Lower leg skin (tissue), 3 donors: ENCODE measurements around the gene UBASH3B.

Experiments used
- CTCF ChIP-seq, 3 donors: fragments of 450-650 bp; IDR thresholded peaks; one replicate each; pipeline ENCODE4 v1.5.1; 2016; ENCODE audit warnings: antibody characterized with exemption in 3 of 3, mild to moderate bottlenecking in 3 of 3, moderate library complexity in 2 of 3
- POLR2A ChIP-seq, 2 donors: fragments of 450-650 bp; IDR thresholded peaks; one replicate each; pipeline ENCODE4 v1.6.1; 2016 to 2017; ENCODE audit warnings: antibody characterized with exemption in 2 of 2, mild to moderate bottlenecking in 1 of 2, moderate library complexity in 1 of 2

DNA sequence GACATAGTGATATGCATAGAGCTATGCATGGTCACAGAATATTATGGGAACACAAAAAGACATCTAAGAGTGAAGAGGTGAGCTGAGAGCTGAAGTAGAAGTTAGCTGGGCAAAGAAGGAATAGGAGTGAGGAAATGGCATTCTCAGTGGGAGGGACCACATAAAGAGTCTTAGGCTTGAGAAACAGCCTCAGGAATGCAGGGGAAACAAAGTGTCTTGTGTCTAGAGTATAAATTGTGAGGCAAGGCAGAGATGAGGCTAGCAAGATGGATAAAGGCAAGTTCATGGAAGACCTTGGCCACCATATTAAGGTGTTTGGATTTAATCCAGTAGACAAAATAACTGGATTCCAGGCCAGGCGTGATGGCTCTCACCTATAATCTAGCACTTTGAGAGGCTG, 142.1 kb downstream of the UBASH3B start:
- TF ChIP-seq CTCF (IDR thresholded peaks at IDR 0.05) = no peak
- no peak for TF ChIP-seq POLR2A (IDR thresholded peaks at IDR 0.05)
